Spleen (tissue), 11 donors: Measurements from ENCODE around the gene FBXW7. TPM values are rescaled to one million over a fixed set of nuclear protein-coding genes. Genes with fewer than 3 reads are reported as not detected.

ENCODE experiments used
- DNase-seq: peaks from one replicate; pipeline ENCODE4 v3.0.0-alpha.2; 2020
- H3K27ac ChIP-seq, 8 donors: fragments of 200-600 bp; sonication (generic) in 7 of 8; 1 replicate in 4 of 8; 2 replicates in 4 of 8; pipeline versions ENCODE4 v1.5.0 to v1.8.0; 2016 to 2021; ENCODE audit warnings: inconsistent platforms in 4 of 8, mild to moderate bottlenecking in 4 of 8, moderate library complexity in 1 of 8
- H3K27me3 ChIP-seq, 7 donors: fragments of 200-600 bp; sonication (generic) in 6 of 7; replicated peaks in 1 of 7; 1 replicate in 4 of 7; 2 replicates in 3 of 7; pipeline versions ENCODE4 v1.5.0 to v1.8.0; 2016 to 2021; ENCODE audit warnings: inconsistent platforms in 3 of 7, mild to moderate bottlenecking in 1 of 7
- H3K36me3 ChIP-seq, 6 donors: fragments of 200-600 bp; sonication (generic) in 5 of 6; 1 replicate in 4 of 6; 2 replicates in 2 of 6; pipeline versions ENCODE4 v1.5.0 to v1.8.0; 2016 to 2021; ENCODE audit warnings: inconsistent platforms in 2 of 6
- H3K4me1 ChIP-seq, 6 donors: fragments of 200-600 bp; sonication (generic) in 5 of 6; 1 replicate in 3 of 6; 2 replicates in 3 of 6; pipeline versions ENCODE4 v1.5.0 to v1.8.0; 2016 to 2021; ENCODE audit warnings: inconsistent platforms in 3 of 6
- H3K4me3 ChIP-seq, 8 donors: fragments of 200-600 bp; sonication (generic) in 7 of 8; 1 replicate in 4 of 8; 2 replicates in 4 of 8; pipeline versions ENCODE4 v1.5.0 to v1.8.0; 2016 to 2021; ENCODE audit warnings: inconsistent platforms in 4 of 8, mild to moderate bottlenecking in 4 of 8, moderate library complexity in 2 of 8
- H3K9me3 ChIP-seq, 8 donors: fragments of 200-600 bp; sonication (generic) in 7 of 8; 1 replicate in 4 of 8; 2 replicates in 4 of 8; pipeline versions ENCODE4 v1.5.0 to v1.8.0; 2016 to 2021; ENCODE audit warnings: inconsistent platforms in 4 of 8
- CTCF ChIP-seq, 11 experiments: fragments of 200-600 bp in 7 of 11; fragments of 450-650 bp in 4 of 11; sonication (generic) in 4 of 11; IDR thresholded peaks in 8 of 11; conservative IDR thresholded peaks in 3 of 11; 1 replicate in 7 of 11; 2 replicates in 4 of 11; pipeline versions ENCODE4 v1.4.0 to v1.8.0; 2016 to 2021; ENCODE audit warnings: antibody characterized with exemption in 11 of 11, inconsistent platforms in 4 of 11, mild to moderate bottlenecking in 1 of 11
- POLR2A ChIP-seq, 3 donors: fragments of 450-650 bp; IDR thresholded peaks; one replicate each; pipeline ENCODE4 v1.5.1; 2017; ENCODE audit warnings: antibody characterized with exemption in 3 of 3, mild to moderate bottlenecking in 1 of 3
- POLR2AphosphoS5 ChIP-seq, 3 donors: sonication (generic); formaldehyde crosslinking; IDR thresholded peaks; one replicate each; pipeline ENCODE4 v1.5.1; 2017; ENCODE audit warnings: antibody characterized with exemption in 3 of 3
- WGBS, 5 donors: extraction: QIAGEN DNeasy Blood & Tissue Kit in 3 of 5; methylation state at CpG; one replicate each; pipeline versions ENCODE4 v1.1.5 to v1.1.7; 2013 to 2018; 5-methylcytosine and 5-hydroxymethylcytosine counted together
- intact Hi-C: fragments of 100-400 bp; cut with DNase I; formaldehyde crosslinking; loops from one replicate; pipeline ENCODE4 v1.15.0; 2023; ENCODE audit warnings: low total_unique reads
- polyA plus RNA-seq, 3 donors: library from polyadenylated mRNA; stranded (reverse); fragments of 200-250 nt; gene quantifications; one replicate each; pipeline ENCODE4 v1.2.1, GENCODE V29; 2013
- total RNA-seq, 7 donors: library from RNA; depleted of rRNA in 3 of 7; stranded (reverse); fragments of >200 nt in 3 of 7; fragmentation: NEBNext Ultra II Directional in 4 of 7; extraction: Animal tissue kit (Norgen Biotek cat#: 25700) in 4 of 7; gene quantifications; one replicate each; pipeline versions ENCODE4 v1.1.0 to v1.2.1, GENCODE V29; 2016 to 2021
- donor health status: healthy with polysubstance abuse.
- donor health status: DM: no; HTN: no; CAD: no; lungs with moderate emphysema.
- donor health status: DM: no; HTN: no; CAD: no.
- donor health status: Bipolar disorder and iron deficiency.
- donor health status: healthy.
- donor health status: DM: no; HTN: no; CAD: no.
- donor health status: DM: yes; HTN: yes; CAD: no.

Gene FBXW7
- total and polyA plus RNA-seq, 10 donors, result 11.5 to 140 (median 79.9) TPM

GRCh38 chr4:152485726-152486276 is 50.1 kb downstream of the FBXW7 start:
- Histone ChIP-seq H3K4me1 (peaks cover 0 to 54% (median 21%) of the 10 kb centered on the region in 6 donors), H3K4me3 (no peak overlapping the region), H3K36me3 (peaks cover 0 to 6% (median 0%) of the 10 kb centered on the region in 6 donors), H3K27me3 (no peaks in the 10 kb centered on the region), H3K9me3 (peaks cover 0 to 4% (median 0%) of the 10 kb centered on the region in 8 donors), H3K27ac (no peak overlapping the region)
- DNase-seq, result no peak
- intact Hi-C loops, result no loop called here
- WGBS, 5 donors, result 66 to 78% (median 69%) methylated on average over 6 of the region's 6 CpGs
- TF ChIP-seq POLR2A (IDR thresholded peaks at IDR 0.05) (no peak), POLR2AphosphoS5 (IDR thresholded peaks at IDR 0.05) (no peak), CTCF (IDR thresholded peaks at IDR 0.05 in 8 of 11, conservative IDR thresholded peaks at IDR 0.05 in 3 of 11) (no peak)

- peaks cover 0 to 6% (median 0%) of the 10 kb centered on the region in 6 donors for H3K36me3 ChIP-seq
- DNase-seq, result no peak
- peaks cover 0 to 4% (median 0%) of the 10 kb centered on the region in 8 donors for H3K9me3 ChIP-seq
- 90 to 99% (median 97%) methylated on average over 2 of the region's 2 CpGs for WGBS, 5 donors
- no peak overlapping the region for H3K4me3 ChIP-seq
- H3K27me3 ChIP-seq, result no peaks in the 10 kb centered on the region
- TF ChIP-seq CTCF (IDR thresholded peaks at IDR 0.05 in 8 of 11, conservative IDR thresholded peaks at IDR 0.05 in 3 of 11) (no peak), POLR2AphosphoS5 (IDR thresholded peaks at IDR 0.05) (no peak), POLR2A (IDR thresholded peaks at IDR 0.05) (no peak)
- H3K27ac ChIP-seq, result no peak overlapping the region
- peaks cover 0 to 27% (median 8%) of the 10 kb centered on the region in 6 donors for H3K4me1 ChIP-seq
- intact Hi-C loops, result no loop called here
Measured at GRCh38 chr4:152482211-152482610, 53.7 kb downstream of the FBXW7 start.

- Histone ChIP-seq H3K27ac (no peak overlapping the region), H3K36me3 (peaks cover 0 to 6% (median 0%) of the 10 kb centered on the region in 6 donors), H3K4me3 (no peak overlapping the region), H3K9me3 (peaks cover 0 to 4% (median 0%) of the 10 kb centered on the region in 8 donors), H3K4me1 (peaks cover 0 to 26% (median 6%) of the 10 kb centered on the region in 6 donors), H3K27me3 (no peaks in the 10 kb centered on the region)
- WGBS, 5 donors, result 95 to 99% (median 97%) methylated on average over 2 of the region's 2 CpGs
- TF ChIP-seq POLR2AphosphoS5 (IDR thresholded peaks at IDR 0.05) (no peak), CTCF (IDR thresholded peaks at IDR 0.05 in 8 of 11, conservative IDR thresholded peaks at IDR 0.05 in 3 of 11) (no peak), POLR2A (IDR thresholded peaks at IDR 0.05) (no peak)
- no peak for DNase-seq
- intact Hi-C loops, result no loop called here
Measured at GRCh38 chr4:152480901-152481300, 55.0 kb downstream of the FBXW7 start.

GRCh38 chr4:152480326-152480725 is 55.6 kb downstream of the FBXW7 start:
- Histone ChIP-seq H3K9me3 (peaks cover 0 to 4% (median 0%) of the 10 kb centered on the region in 8 donors), H3K4me3 (no peak overlapping the region), H3K36me3 (peaks cover 0 to 6% (median 0%) of the 10 kb centered on the region in 6 donors), H3K27ac (no peak overlapping the region), H3K4me1 (peaks cover 0 to 21% (median 4%) of the 10 kb centered on the region in 6 donors), H3K27me3 (no peaks in the 10 kb centered on the region)
- DNase-seq, result no peak
- TF ChIP-seq POLR2AphosphoS5 (IDR thresholded peaks at IDR 0.05) (no peak), CTCF (IDR thresholded peaks at IDR 0.05 in 8 of 11, conservative IDR thresholded peaks at IDR 0.05 in 3 of 11) (no peak), POLR2A (IDR thresholded peaks at IDR 0.05) (no peak)
- intact Hi-C loops, result no loop called here
